Activated naive CD8-positive, alpha-beta T cell treated with anti-CD3 and anti-CD28 coated beads, Interleukin-2, amount 50 U/mL, for 24 hours (primary cell): ENCODE measurements around the gene ZNF746.
"Not testable (repeated sequence)": the region's sequence is repeated elsewhere in the genome, so short reads cannot be mapped to it uniquely, and the experiment has no call there.

Source experiments
- ATAC-seq: fragments of 150-1000 bp; cut with Tn5 transposase; one replicate; pipeline ENCODE4 v1.10.0; 2021
- DNase-seq: peaks from one replicate; pipeline ENCODE4 v3.0.0; 2021
- H3K27ac Mint-ChIP-seq: one replicate; pipeline ENCODE4 v1.8.0; 2021; ENCODE audit warnings: mild to moderate bottlenecking, mixed read lengths
- H3K27me3 Mint-ChIP-seq: one replicate; pipeline ENCODE4 v1.8.0; 2021; ENCODE audit warnings: mixed read lengths
- H3K36me3 Mint-ChIP-seq: one replicate; pipeline ENCODE4 v1.8.0; 2021; ENCODE audit warnings: low read depth, mixed read lengths
- H3K4me1 Mint-ChIP-seq: one replicate; pipeline ENCODE4 v1.8.0; 2021; ENCODE audit warnings: mixed read lengths
- H3K4me3 Mint-ChIP-seq: one replicate; pipeline ENCODE4 v1.8.0; 2021; ENCODE audit warnings: mild to moderate bottlenecking, moderate library complexity, mixed read lengths
- H3K9me3 Mint-ChIP-seq: one replicate; pipeline ENCODE4 v1.8.0; 2021; ENCODE audit warnings: mixed read lengths

Gene ZNF746

GRCh38 chr7:149459201-149459539 lies 38.4 kb downstream of the ZNF746 start:
- H3K9me3 Mint-ChIP-seq, result no peaks in the 10 kb centered on the region
- H3K4me1 Mint-ChIP-seq, result peaks cover 25% of the 10 kb centered on the region
- DNase-seq (no peak), ATAC-seq (no peak)
- H3K4me3 Mint-ChIP-seq, result peak overlapping the region; percentile 75
- H3K27me3 Mint-ChIP-seq, result peaks cover 10% of the 10 kb centered on the region
- peaks cover 5% of the 10 kb centered on the region for H3K36me3 Mint-ChIP-seq
- H3K27ac Mint-ChIP-seq, result peak overlapping the region; percentile 74

- peak overlapping the region; percentile 75 for H3K4me3 Mint-ChIP-seq
- peaks cover 8% of the 10 kb centered on the region for H3K36me3 Mint-ChIP-seq
- H3K27ac Mint-ChIP-seq, result no peak overlapping the region
- no peaks in the 10 kb centered on the region for H3K9me3 Mint-ChIP-seq
- no peak for ATAC-seq
- no peak for DNase-seq
- H3K27me3 Mint-ChIP-seq, result peaks cover 8% of the 10 kb centered on the region
- peaks cover 25% of the 10 kb centered on the region for H3K4me1 Mint-ChIP-seq
These were observed 39.4 kb downstream of the ZNF746 start for GRCh38 chr7:149458235-149458634.

DNA sequence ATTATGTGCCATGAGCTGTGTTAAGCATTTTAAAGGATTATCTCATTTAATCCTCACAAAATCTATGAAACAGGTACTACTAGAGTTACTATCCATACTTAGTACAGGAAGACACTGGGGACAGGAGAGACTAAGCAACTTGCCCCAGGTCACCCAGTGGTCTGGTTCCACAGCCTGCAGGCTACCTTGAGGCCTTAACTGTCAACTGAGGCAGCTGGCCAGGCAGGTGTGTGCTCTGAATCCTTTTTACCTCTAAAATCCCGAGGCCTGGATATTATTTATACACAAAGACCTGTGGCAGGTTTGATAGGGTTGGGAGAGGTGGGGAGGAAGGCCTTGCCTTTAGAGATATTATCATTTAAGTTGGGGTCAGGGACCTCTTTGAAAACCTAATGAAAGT lies 39.8 kb downstream of the ZNF746 start:
- ATAC-seq (no peak), DNase-seq (no peak)
- H3K4me1 Mint-ChIP-seq, result peaks cover 25% of the 10 kb centered on the region
- no peaks in the 10 kb centered on the region for H3K9me3 Mint-ChIP-seq
- no peak overlapping the region for H3K4me3 Mint-ChIP-seq
- H3K27me3 Mint-ChIP-seq, result peaks cover 8% of the 10 kb centered on the region
- H3K27ac Mint-ChIP-seq, result no peak overlapping the region
- H3K36me3 Mint-ChIP-seq, result peaks cover 8% of the 10 kb centered on the region

DNA sequence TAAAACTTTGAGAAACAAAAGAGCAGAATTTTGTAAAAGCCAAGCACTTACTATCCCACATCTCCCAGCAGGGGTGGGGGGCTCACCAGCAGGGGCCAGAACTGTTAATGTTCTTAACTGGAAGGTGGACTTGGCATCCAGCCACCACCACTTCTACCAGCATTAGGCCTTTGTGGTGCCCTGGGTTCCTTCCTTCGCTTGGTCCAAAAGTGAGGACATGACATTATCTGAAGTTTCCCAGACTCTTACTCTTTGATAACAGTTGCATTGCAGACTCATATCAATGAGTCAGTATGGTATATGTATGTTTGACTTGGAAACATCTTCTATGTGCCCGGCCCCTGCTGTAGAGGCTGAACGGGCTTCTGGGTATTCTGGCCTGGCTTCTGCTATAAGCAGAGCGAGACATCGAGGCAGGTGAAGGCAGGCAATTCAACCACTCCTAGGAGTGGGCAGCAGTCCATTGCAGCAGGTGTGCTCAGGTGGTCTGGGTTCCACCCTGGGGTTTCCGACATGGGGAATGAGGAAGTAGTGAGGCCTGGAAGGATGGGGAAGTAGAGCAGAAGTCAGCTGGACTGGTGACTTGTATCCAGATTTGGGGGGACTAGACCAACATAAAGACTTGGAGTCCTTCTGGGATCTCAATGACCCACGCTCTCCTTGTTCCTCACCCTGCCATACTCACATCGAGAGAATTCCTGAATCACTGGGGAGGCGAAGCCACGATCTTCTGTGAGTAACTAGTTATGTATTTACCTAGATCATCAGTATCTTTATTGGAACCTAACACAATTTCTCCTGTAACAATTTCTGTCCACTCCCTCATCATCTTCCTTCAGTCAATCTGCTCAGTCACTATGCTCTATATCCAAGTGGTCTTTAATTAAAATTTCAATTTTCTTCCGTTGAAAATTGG lies 40.8 kb downstream of the ZNF746 start:
- DNase-seq, result no peak
- Mint-ChIP-seq H3K4me1 (peaks cover 18% of the 10 kb centered on the region), H3K27me3 (no peaks in the 10 kb centered on the region), H3K27ac (no peak overlapping the region), H3K4me3 (no peak overlapping the region), H3K36me3 (peaks cover 8% of the 10 kb centered on the region), H3K9me3 (no peaks in the 10 kb centered on the region)
- no peak for ATAC-seq

- Mint-ChIP-seq H3K27me3 (no peaks in the 10 kb centered on the region), H3K4me3 (no peak overlapping the region), H3K4me1 (peaks cover 11% of the 10 kb centered on the region), H3K27ac (no peak overlapping the region), H3K9me3 (no peaks in the 10 kb centered on the region), H3K36me3 (peaks cover 16% of the 10 kb centered on the region)
- DNase-seq, result no peak
- ATAC-seq, result no peak
These were observed 42.2 kb downstream of the ZNF746 start for GRCh38 chr7:149455175-149455950.

DNA sequence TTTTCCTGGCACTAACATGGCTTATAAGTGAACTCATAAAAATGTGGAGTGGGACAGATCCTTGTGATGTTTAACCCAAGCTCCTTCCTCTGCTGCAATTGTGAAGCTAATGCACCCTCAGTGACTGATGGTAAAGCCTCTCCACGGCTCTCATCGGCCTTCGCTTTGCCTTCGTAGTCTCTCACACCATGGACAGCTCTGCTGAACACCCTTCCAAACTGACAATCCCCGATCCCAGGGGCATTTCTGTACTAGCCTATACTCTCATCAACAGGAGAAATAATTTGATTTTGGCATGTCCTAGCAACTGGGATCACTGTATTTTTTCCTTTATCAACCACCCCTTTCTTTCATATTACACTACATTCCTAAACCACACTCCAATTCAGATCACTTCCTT lies 42.9 kb downstream of the ZNF746 start:
- Mint-ChIP-seq H3K9me3 (no peaks in the 10 kb centered on the region), H3K4me3 (no peak overlapping the region), H3K27me3 (no peaks in the 10 kb centered on the region), H3K27ac (no peak overlapping the region), H3K4me1 (peaks cover 11% of the 10 kb centered on the region), H3K36me3 (peaks cover 20% of the 10 kb centered on the region)
- ATAC-seq (no peak), DNase-seq (no peak)

DNA sequence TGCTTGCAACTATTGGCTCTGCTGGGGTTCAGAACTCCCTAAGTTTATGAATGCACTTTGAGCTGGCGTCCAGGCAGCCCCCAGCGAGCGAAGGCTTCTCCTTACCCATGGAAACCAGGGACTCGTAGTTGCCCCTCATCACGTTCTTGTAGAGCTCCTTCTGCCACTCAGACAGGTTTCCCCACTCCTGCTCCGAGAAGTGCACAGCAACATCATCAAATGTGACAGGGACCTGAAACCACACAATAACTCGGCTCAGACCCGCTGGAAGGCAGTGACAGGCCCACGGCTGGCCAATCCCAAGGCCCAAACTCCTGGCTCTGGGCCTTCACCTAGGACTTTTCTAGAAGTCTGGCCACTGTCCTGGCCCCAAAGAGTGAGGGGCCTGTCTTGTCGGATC lies 43.6 kb downstream of the ZNF746 start:
- no peaks in the 10 kb centered on the region for H3K27me3 Mint-ChIP-seq
- peaks cover 24% of the 10 kb centered on the region for H3K36me3 Mint-ChIP-seq
- H3K9me3 Mint-ChIP-seq, result no peaks in the 10 kb centered on the region
- DNase-seq, result no peak
- no peak overlapping the region for H3K4me3 Mint-ChIP-seq
- no peak for ATAC-seq
- peaks cover 9% of the 10 kb centered on the region for H3K4me1 Mint-ChIP-seq
- H3K27ac Mint-ChIP-seq, result no peak overlapping the region

DNA sequence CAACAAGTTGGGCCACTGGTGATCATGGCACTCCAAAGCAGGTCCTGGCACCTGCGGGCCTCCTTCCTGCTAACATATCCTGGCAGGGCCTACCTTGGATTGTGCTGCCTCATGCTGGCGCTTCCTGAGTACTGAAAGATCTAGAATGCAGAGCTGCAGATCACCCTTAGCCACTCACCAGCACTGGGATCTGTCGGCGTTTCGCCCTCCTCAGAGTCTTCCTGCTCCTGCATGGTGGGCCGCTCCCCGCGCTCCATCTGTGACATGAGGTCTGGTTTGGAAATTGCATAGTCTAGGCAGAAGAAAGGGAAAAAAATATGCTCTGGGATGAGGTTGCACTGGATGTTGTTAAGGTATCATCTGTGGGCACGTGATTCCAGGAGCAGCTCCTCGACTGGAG lies 46.8 kb downstream of the ZNF746 start:
- Mint-ChIP-seq H3K27ac (no peak overlapping the region), H3K9me3 (no peaks in the 10 kb centered on the region), H3K4me3 (no peak overlapping the region), H3K27me3 (no peaks in the 10 kb centered on the region), H3K36me3 (peaks cover 38% of the 10 kb centered on the region), H3K4me1 (peaks cover 2% of the 10 kb centered on the region)
- ATAC-seq, result no peak
- DNase-seq, result no peak

- DNase-seq (no peak), ATAC-seq (no peak)
- Mint-ChIP-seq H3K27me3 (no peaks in the 10 kb centered on the region), H3K36me3 (peaks cover 44% of the 10 kb centered on the region), H3K4me3 (no peak overlapping the region), H3K27ac (no peak overlapping the region), H3K4me1 (peaks cover 2% of the 10 kb centered on the region), H3K9me3 (no peaks in the 10 kb centered on the region)
These were observed 47.7 kb downstream of the ZNF746 start for GRCh38 chr7:149449897-149450296.

- Mint-ChIP-seq H3K4me3 (no peak overlapping the region), H3K4me1 (peaks cover 2% of the 10 kb centered on the region), H3K27ac (no peak overlapping the region), H3K27me3 (no peaks in the 10 kb centered on the region), H3K9me3 (no peaks in the 10 kb centered on the region), H3K36me3 (peaks cover 43% of the 10 kb centered on the region)
- ATAC-seq (no peak), DNase-seq (no peak)
These were observed 48.6 kb downstream of the ZNF746 start for GRCh38 chr7:149448961-149449360.

GRCh38 chr7:149446026-149446425 lies 51.6 kb downstream of the ZNF746 start:
- not testable (repeated sequence) for H3K4me3 Mint-ChIP-seq, H3K27ac Mint-ChIP-seq, H3K27me3 Mint-ChIP-seq, H3K9me3 Mint-ChIP-seq, H3K4me1 Mint-ChIP-seq, ATAC-seq, DNase-seq
- peaks cover 44% of the 10 kb centered on the region for H3K36me3 Mint-ChIP-seq

- H3K27me3 Mint-ChIP-seq, result no peaks in the 10 kb centered on the region
- H3K27ac Mint-ChIP-seq, result no peak overlapping the region
- no peak for DNase-seq
- no peaks in the 10 kb centered on the region for H3K9me3 Mint-ChIP-seq
- H3K4me3 Mint-ChIP-seq, result no peak overlapping the region
- peaks cover 35% of the 10 kb centered on the region for H3K36me3 Mint-ChIP-seq
- no peak for ATAC-seq
- peaks cover 13% of the 10 kb centered on the region for H3K4me1 Mint-ChIP-seq
These were observed 53.3 kb downstream of the ZNF746 start for GRCh38 chr7:149444287-149444686.

DNA sequence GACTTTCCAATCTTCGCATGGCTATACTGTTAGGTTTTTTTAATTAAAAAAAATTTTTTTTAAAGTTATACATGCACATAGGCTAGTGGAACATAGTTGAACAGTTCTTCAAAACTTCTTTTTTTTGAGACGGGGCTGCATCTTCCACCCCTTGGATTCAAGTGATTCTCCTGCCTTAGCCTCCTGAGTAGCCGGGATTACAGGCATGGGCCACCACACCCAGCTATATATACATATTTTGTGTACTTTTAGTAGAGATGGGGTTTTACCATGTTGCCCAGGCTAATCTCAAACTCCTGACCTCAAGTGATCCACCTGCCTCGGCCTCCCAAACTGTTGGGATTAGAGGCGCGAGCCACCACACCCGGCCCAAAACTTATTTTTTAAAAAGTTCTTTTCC lies 54.1 kb downstream of the ZNF746 start:
- Mint-ChIP-seq H3K36me3 (peaks cover 37% of the 10 kb centered on the region), H3K27me3 (no peaks in the 10 kb centered on the region), H3K27ac (no peak overlapping the region), H3K4me1 (peaks cover 13% of the 10 kb centered on the region), H3K9me3 (no peaks in the 10 kb centered on the region), H3K4me3 (no peak overlapping the region)
- ATAC-seq, result no peak
- no peak for DNase-seq

GRCh38 chr7:149442924-149443323 lies 54.7 kb downstream of the ZNF746 start:
- Mint-ChIP-seq H3K4me3 (no peak overlapping the region), H3K27me3 (no peaks in the 10 kb centered on the region)
- no peak for DNase-seq

DNA sequence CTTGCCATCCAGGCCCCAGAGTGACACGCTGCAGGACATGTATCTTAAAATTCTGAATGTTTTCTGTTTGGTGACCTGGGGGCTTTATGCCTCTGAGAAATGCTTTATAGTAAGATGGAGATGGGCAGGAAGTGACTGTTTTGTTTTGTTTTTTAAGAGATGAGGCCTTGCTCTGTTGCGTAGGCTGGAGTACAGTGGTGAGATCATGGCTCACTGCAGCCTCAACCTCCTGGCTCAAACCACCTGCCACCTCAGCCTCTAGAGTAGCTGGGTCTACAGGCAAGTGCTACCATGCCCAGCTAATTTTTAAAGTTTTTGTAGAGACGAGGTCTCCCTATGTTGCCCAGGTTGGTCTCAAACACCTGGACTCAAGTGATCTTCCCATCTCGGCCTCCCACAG lies 57.4 kb downstream of the ZNF746 start:
- H3K36me3 Mint-ChIP-seq, result peaks cover 31% of the 10 kb centered on the region
- H3K4me3 Mint-ChIP-seq, result no peak overlapping the region
- H3K27me3 Mint-ChIP-seq, result no peaks in the 10 kb centered on the region
- no peak overlapping the region for H3K27ac Mint-ChIP-seq
- H3K9me3 Mint-ChIP-seq, result no peaks in the 10 kb centered on the region
- no peak for DNase-seq
- peak; percentile 80 for ATAC-seq
- peaks cover 11% of the 10 kb centered on the region for H3K4me1 Mint-ChIP-seq

More at GRCh38 chr7:149442924-149443323, 54.7 kb downstream of the ZNF746 start:
- Mint-ChIP-seq H3K27ac (no peak overlapping the region), H3K36me3 (peaks cover 38% of the 10 kb centered on the region), H3K9me3 (no peaks in the 10 kb centered on the region), H3K4me1 (peaks cover 13% of the 10 kb centered on the region)
- no peak for ATAC-seq
